GM23248 (cell line): Measurements from ENCODE around the gene NPTX1. TPM values are rescaled to one million over a fixed set of nuclear protein-coding genes. Genes with fewer than 3 reads are reported as not detected.

ENCODE experiments used
- DNase-seq: peaks from one replicate; pipeline ENCODE4 v3.0.0-alpha.2; 2015
- H2AFZ ChIP-seq: fragments of 200-600 bp; sonication (generic); 2 replicates; pipeline ENCODE4 v1.6.1; 2016; ENCODE audit warnings: antibody characterized with exemption
- H3F3A ChIP-seq: fragments of 200-600 bp; sonication (generic); 2 replicates; pipeline ENCODE4 v1.6.1; 2016; ENCODE audit warnings: mild to moderate bottlenecking, antibody characterized with exemption, mixed run types; ENCODE audit not compliant: insufficient read depth
- H3K27ac ChIP-seq: fragments of 200-600 bp; sonication (generic); 2 replicates; pipeline ENCODE4 v1.5.1; 2016; ENCODE audit warnings: mild to moderate bottlenecking
- H3K27me3 ChIP-seq: fragments of 200-600 bp; sonication (generic); replicated peaks from 2 replicates; pipeline ENCODE4 v1.6.1; 2016; ENCODE audit warnings: mild to moderate bottlenecking; ENCODE audit not compliant: insufficient read depth
- H3K36me3 ChIP-seq: fragments of 200-600 bp; sonication (generic); 2 replicates; pipeline ENCODE4 v1.6.1; 2016; ENCODE audit warnings: low read depth, mild to moderate bottlenecking
- H3K4me1 ChIP-seq: fragments of 200-600 bp; sonication (generic); 2 replicates; pipeline ENCODE4 v1.6.1; 2016; ENCODE audit warnings: mild to moderate bottlenecking; ENCODE audit not compliant: insufficient read depth
- H3K4me2 ChIP-seq: fragments of 200-600 bp; sonication (generic); one replicate; pipeline ENCODE4 v1.6.1; 2016; ENCODE audit warnings: mild to moderate bottlenecking; ENCODE audit not compliant: unreplicated experiment
- H3K4me3 ChIP-seq: fragments of 200-600 bp; sonication (generic); 2 replicates; pipeline ENCODE4 v1.5.1; 2016; ENCODE audit warnings: mild to moderate bottlenecking
- H3K79me2 ChIP-seq: fragments of 200-600 bp; sonication (generic); 2 replicates; pipeline ENCODE4 v1.6.1; 2016; ENCODE audit warnings: mild to moderate bottlenecking; ENCODE audit not compliant: insufficient read depth
- H3K9ac ChIP-seq: fragments of 200-600 bp; sonication (generic); 2 replicates; pipeline ENCODE4 v1.6.1; 2016; ENCODE audit warnings: mild to moderate bottlenecking
- H3K9me2 ChIP-seq: fragments of 200-600 bp; sonication (generic); 2 replicates; pipeline ENCODE4 v1.6.1; 2016; ENCODE audit warnings: mixed run types, mild to moderate bottlenecking, moderate library complexity; ENCODE audit not compliant: insufficient read depth
- H3K9me3 ChIP-seq: fragments of 200-600 bp; sonication (generic); one replicate; pipeline ENCODE4 v1.6.1; 2017; ENCODE audit warnings: low read depth
- H4K20me1 ChIP-seq: fragments of 200-600 bp; sonication (generic); 2 replicates; pipeline ENCODE4 v1.6.0; 2016; ENCODE audit not compliant: insufficient read depth
- EZH2 ChIP-seq: fragments of 200-600 bp; sonication (generic); IDR thresholded peaks from 2 replicates; pipeline ENCODE4 v1.6.1; 2018; ENCODE audit warnings: antibody characterized with exemption, mild to moderate bottlenecking; ENCODE audit not compliant: insufficient read depth, poor library complexity, severe bottlenecking
- EZH2phosphoT487 ChIP-seq: fragments of 200-600 bp; sonication (generic); IDR thresholded peaks from 2 replicates; pipeline ENCODE4 v1.6.1; 2018; ENCODE audit warnings: antibody characterized with exemption, moderate library complexity, mild to moderate bottlenecking, low read depth; ENCODE audit not compliant: insufficient read depth
- WGBS, 2 experiments: methylation state at CpG; one replicate each; pipeline ENCODE4 v1.1.6; 2015 to 2017; ENCODE audit warnings: low lambda C conversion rate in 2 of 2, low coverage in 1 of 2; ENCODE audit errors: missing lambda C conversion rate in 2 of 2; 5-methylcytosine and 5-hydroxymethylcytosine counted together
- in situ Hi-C: fragments of 300-500 bp; cut with MboI; formaldehyde crosslinking; loops from 2 replicates; pipeline ENCODE4 v1.15.0; 2020
- polyA plus RNA-seq: library from polyadenylated mRNA; unstranded; fragments of >200 nt; fragmentation: Nextera tagmentation; extraction: Ambion mirVana; gene quantifications from 2 replicates; pipeline ENCODE4 v1.2.1, GENCODE V29; 2016
- total RNA-seq: library from RNA; depleted of rRNA; stranded (reverse); fragments of >200 nt; shearing (Covaris generic); gene quantifications from 2 replicates; pipeline ENCODE4 v1.2.3, GENCODE V29; 2014

The NPTX1 gene
- total and polyA plus RNA-seq, 2 experiments from 2014 or later: 0.43 to 1.1 TPM

GRCh38 chr17:80520810-80521455, 44.5 kb upstream of the NPTX1 start:
- DNase-seq: no peak
- Histone ChIP-seq H3K4me1 (no peaks in the 10 kb centered on the region), H3K27me3 (peaks cover 5% of the 10 kb centered on the region; the same call in 1 of the 2 replicates), H3F3A (no peaks in the 10 kb centered on the region), H3K27ac (no peak overlapping the region), H3K9ac (no peak overlapping the region), H3K9me2 (no peaks in the 10 kb centered on the region), H3K36me3 (no peaks in the 10 kb centered on the region), H2AFZ (no peak overlapping the region), H3K9me3 (no peaks in the 10 kb centered on the region), H3K4me3 (no peak overlapping the region), H3K4me2 (no peak overlapping the region), H4K20me1 (no peaks in the 10 kb centered on the region), H3K79me2 (no peaks in the 10 kb centered on the region)
- in situ Hi-C loops: no loop called here
- TF ChIP-seq EZH2phosphoT487 (no peak), EZH2 (no peak)
- 42 to 49% methylated on average over 10 of the region's 10 CpGs for WGBS, 2 experiments

- TF ChIP-seq EZH2phosphoT487: no peak
- no peak for TF ChIP-seq EZH2
- H3F3A ChIP-seq: no peaks in the 10 kb centered on the region
- H3K9me2 ChIP-seq: no peaks in the 10 kb centered on the region
- no peak overlapping the region for H2AFZ ChIP-seq
- no peaks in the 10 kb centered on the region for H3K79me2 ChIP-seq
- no peaks in the 10 kb centered on the region for H3K4me1 ChIP-seq
- no peak overlapping the region for H3K4me2 ChIP-seq
- DNase-seq: no peak
- no peaks in the 10 kb centered on the region for H3K36me3 ChIP-seq
- no peaks in the 10 kb centered on the region for H4K20me1 ChIP-seq
- no peak overlapping the region for H3K4me3 ChIP-seq
- H3K9me3 ChIP-seq: no peaks in the 10 kb centered on the region
- in situ Hi-C loops: no loop called here
- WGBS, 2 experiments: 19 to 21% methylated on average over 7 of the region's 7 CpGs
- no peaks in the 10 kb centered on the region; the same call in 1 of the 2 replicates for H3K27me3 ChIP-seq
- H3K9ac ChIP-seq: no peak overlapping the region
- H3K27ac ChIP-seq: no peak overlapping the region
These were observed 42.8 kb upstream of the NPTX1 start for GRCh38 chr17:80519091-80519781.

GRCh38 chr17:80518392-80518791, 42.0 kb upstream of the NPTX1 start:
- no peak overlapping the region for H2AFZ ChIP-seq
- H3K9me3 ChIP-seq: no peaks in the 10 kb centered on the region
- no peak overlapping the region for H3K9ac ChIP-seq
- no peaks in the 10 kb centered on the region for H3K36me3 ChIP-seq
- no peaks in the 10 kb centered on the region for H4K20me1 ChIP-seq
- H3F3A ChIP-seq: no peaks in the 10 kb centered on the region
- H3K4me2 ChIP-seq: no peak overlapping the region
- no peak overlapping the region for H3K27ac ChIP-seq
- no peak for DNase-seq
- TF ChIP-seq EZH2phosphoT487 (no peak), EZH2 (no peak)
- H3K79me2 ChIP-seq: no peaks in the 10 kb centered on the region
- in situ Hi-C loops: no loop called here
- H3K4me3 ChIP-seq: no peak overlapping the region
- 23% methylated on average over 1 of the region's 1 CpG; no CpG with 5 or more reads in 1 of the 2 experiments for WGBS, 2 experiments
- H3K27me3 ChIP-seq: no peaks in the 10 kb centered on the region; the same call in 1 of the 2 replicates
- peaks cover 5% of the 10 kb centered on the region; the same call in 1 of the 2 replicates for H3K4me1 ChIP-seq
- H3K9me2 ChIP-seq: no peaks in the 10 kb centered on the region

GRCh38 chr17:80517641-80518040, 41.2 kb upstream of the NPTX1 start:
- Histone ChIP-seq H3K4me3 (no peak overlapping the region), H3K9me2 (no peaks in the 10 kb centered on the region), H3K79me2 (no peaks in the 10 kb centered on the region), H3K9me3 (no peaks in the 10 kb centered on the region), H3K4me2 (no peak overlapping the region), H4K20me1 (no peaks in the 10 kb centered on the region), H3K36me3 (no peaks in the 10 kb centered on the region), H3F3A (no peaks in the 10 kb centered on the region), H3K27ac (no peak overlapping the region), H3K9ac (no peak overlapping the region), H3K27me3 (no peaks in the 10 kb centered on the region; the same call in 1 of the 2 replicates), H3K4me1 (peaks cover 12% of the 10 kb centered on the region), H2AFZ (no peak overlapping the region)
- in situ Hi-C loops: no loop called here
- DNase-seq: no peak
- TF ChIP-seq EZH2phosphoT487: no peak
- TF ChIP-seq EZH2: no peak
- WGBS, 2 experiments: 64 to 85% methylated on average over 3 of the region's 3 CpGs
